ENCODE measurements around the gene CSNK1G2. TPM values are rescaled to one million over a fixed set of nuclear protein-coding genes. Genes with fewer than 3 reads are reported as not detected.

Gene CSNK1G2
- total and polyA plus RNA-seq, 2 of the 13 experiments (the other 11 are each of a cell fraction or from before 2014, with no cell fraction given) = 53.8 to 72.5 TPM

DNA sequence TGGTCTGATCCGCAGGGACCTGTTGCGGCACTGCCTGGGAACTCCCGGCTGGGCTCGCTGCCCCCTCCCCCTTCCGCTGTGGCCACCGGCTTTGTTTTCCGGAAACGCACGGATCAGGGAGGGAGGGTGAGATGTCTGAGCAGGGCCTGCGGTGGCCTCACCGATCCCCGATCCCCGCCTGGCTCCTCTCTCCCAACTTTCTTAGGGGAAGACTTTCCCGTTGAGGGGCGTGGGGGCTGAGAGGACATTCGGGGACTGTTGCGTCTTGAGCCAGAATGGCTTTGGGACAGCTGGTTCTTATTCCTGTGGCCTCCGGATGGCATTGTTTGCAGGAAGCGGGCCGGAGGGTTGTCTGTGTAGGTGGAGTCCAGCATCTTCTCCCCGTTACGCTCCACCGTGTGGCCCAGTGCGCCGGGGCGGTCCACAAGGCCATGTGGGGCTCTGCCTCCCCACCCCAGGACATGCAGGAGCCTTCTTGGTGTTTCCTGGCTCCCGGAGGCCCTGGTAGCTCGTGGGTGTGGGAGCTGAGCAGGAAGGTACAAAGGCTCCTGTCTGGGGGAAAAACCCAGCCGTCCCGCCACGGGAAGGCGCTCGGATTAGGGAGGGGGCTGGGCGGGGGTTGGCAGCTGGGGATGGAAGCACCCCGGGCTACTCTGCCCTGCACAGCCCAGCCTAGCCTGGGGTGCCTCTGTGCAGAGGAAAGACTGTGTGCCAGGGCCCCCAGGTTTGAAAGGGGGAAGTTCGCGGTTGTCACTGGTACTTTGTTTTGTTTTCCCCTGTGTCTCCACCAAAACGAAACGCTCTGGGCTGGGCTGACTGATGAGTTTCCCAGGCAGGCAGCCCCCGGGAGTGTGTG lies 1.3 kb downstream of the CSNK1G2 start (continued):
- TF ChIP-seq, protein P1, sequence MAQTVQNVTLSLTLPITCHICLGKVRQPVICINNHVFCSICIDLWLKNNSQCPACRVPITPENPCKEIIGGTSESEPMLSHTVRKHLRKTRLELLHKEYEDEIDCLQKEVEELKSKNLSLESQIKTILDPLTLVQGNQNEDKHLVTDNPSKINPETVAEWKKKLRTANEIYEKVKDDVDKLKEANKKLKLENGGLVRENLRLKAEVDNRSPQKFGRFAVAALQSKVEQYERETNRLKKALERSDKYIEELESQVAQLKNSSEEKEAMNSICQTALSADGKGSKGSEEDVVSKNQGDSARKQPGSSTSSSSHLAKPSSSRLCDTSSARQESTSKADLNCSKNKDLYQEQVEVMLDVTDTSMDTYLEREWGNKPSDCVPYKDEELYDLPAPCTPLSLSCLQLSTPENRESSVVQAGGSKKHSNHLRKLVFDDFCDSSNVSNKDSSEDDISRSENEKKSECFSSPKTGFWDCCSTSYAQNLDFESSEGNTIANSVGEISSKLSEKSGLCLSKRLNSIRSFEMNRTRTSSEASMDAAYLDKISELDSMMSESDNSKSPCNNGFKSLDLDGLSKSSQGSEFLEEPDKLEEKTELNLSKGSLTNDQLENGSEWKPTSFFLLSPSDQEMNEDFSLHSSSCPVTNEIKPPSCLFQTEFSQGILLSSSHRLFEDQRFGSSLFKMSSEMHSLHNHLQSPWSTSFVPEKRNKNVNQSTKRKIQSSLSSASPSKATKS (CRISPR knock-in tag; IDR thresholded peaks at IDR 0.05) = no peak
- no peak for TF ChIP-seq JUND (CRISPR knock-in tag; IDR thresholded peaks at IDR 0.05)
- no peak for TF ChIP-seq ZSCAN20 (CRISPR knock-in tag; IDR thresholded peaks at IDR 0.05; ENCODE audit: borderline replicate concordance)
- TF ChIP-seq RXRB (CRISPR knock-in tag; IDR thresholded peaks at IDR 0.05; ENCODE audit: borderline replicate concordance) = 0 out of 2 replicates have a peak, but pooled peaks have one; percentile 7
- TF ChIP-seq, protein P2, sequence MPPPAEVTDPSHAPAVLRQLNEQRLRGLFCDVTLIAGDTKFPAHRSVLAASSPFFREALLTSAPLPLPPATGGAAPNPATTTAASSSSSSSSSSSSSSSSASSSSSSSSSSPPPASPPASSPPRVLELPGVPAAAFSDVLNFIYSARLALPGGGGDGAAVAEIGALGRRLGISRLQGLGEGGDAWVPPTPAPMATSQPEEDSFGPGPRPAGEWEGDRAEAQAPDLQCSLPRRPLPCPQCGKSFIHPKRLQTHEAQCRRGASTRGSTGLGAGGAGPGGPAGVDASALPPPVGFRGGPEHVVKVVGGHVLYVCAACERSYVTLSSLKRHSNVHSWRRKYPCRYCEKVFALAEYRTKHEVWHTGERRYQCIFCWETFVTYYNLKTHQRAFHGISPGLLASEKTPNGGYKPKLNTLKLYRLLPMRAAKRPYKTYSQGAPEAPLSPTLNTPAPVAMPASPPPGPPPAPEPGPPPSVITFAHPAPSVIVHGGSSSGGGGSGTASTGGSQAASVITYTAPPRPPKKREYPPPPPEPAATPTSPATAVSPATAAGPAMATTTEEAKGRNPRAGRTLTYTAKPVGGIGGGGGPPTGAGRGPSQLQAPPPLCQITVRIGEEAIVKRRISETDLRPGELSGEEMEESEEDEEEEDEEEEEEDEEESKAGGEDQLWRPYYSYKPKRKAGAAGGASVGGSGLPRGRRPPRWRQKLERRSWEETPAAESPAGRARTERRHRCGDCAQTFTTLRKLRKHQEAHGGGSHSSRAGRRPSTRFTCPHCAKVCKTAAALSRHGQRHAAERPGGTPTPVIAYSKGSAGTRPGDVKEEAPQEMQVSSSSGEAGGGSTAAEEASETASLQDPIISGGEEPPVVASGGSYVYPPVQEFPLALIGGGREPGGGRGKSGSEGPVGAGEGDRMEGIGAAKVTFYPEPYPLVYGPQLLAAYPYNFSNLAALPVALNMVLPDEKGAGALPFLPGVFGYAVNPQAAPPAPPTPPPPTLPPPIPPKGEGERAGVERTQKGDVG (CRISPR knock-in tag; IDR thresholded peaks at IDR 0.05; ENCODE audit: borderline replicate concordance) = no peak
- no peak for TF ChIP-seq SNRNP70 (IDR thresholded peaks at IDR 0.05; ENCODE audit: low read depth, low read length)
- peak; percentile 66; the same call in 1 of the 2 replicates for TF ChIP-seq SRY (CRISPR knock-in tag; IDR thresholded peaks at IDR 0.05)
- TF ChIP-seq ZNF883 (CRISPR knock-in tag; IDR thresholded peaks at IDR 0.05; ENCODE audit: not compliant biosample characterization) = no peak
- TF ChIP-seq ZNF790 (CRISPR knock-in tag; IDR thresholded peaks at IDR 0.05; ENCODE audit: borderline replicate concordance) = no peak
- TF ChIP-seq PHB2 (IDR thresholded peaks at IDR 0.05; ENCODE audit: partially characterized antibody) = no peak
- no peak for TF ChIP-seq ZNF354B (CRISPR knock-in tag; IDR thresholded peaks at IDR 0.05)
- no peak; the same call in 1 of the 2 replicates for TF ChIP-seq KDM5B (CRISPR knock-in tag; IDR thresholded peaks at IDR 0.05; ENCODE audit: borderline replicate concordance)
- TF ChIP-seq ZNF619 (CRISPR knock-in tag; IDR thresholded peaks at IDR 0.05) = 0 out of 2 replicates have a peak, but pooled peaks have one; percentile 19
- TF ChIP-seq NR2F2 (IDR thresholded peaks at IDR 0.05; ENCODE audit: borderline replicate concordance, low read depth) = no peak
- TF ChIP-seq ATF7-NPFF (CRISPR knock-in tag; IDR thresholded peaks at IDR 0.05; ENCODE audit: low read depth) = no peak
- TF ChIP-seq CENPT (CRISPR knock-in tag; IDR thresholded peaks at IDR 0.05; ENCODE audit: low read depth) = no peak
- TF ChIP-seq STAG1 (CRISPR knock-in tag; IDR thresholded peaks at IDR 0.05) = no peak
- no peak for TF ChIP-seq ZNF558 (CRISPR knock-in tag; IDR thresholded peaks at IDR 0.05; ENCODE audit: borderline replicate concordance)
- no peak for TF ChIP-seq PTBP1 (IDR thresholded peaks at IDR 0.05; ENCODE audit: low read depth, low read length, poor library complexity, severe bottlenecking)
- no peak for TF ChIP-seq TCF12 (IDR thresholded peaks at IDR 0.05)
- no peak for TF ChIP-seq TCF12 (CRISPR knock-in tag; IDR thresholded peaks at IDR 0.05)
- TF ChIP-seq, protein P3, sequence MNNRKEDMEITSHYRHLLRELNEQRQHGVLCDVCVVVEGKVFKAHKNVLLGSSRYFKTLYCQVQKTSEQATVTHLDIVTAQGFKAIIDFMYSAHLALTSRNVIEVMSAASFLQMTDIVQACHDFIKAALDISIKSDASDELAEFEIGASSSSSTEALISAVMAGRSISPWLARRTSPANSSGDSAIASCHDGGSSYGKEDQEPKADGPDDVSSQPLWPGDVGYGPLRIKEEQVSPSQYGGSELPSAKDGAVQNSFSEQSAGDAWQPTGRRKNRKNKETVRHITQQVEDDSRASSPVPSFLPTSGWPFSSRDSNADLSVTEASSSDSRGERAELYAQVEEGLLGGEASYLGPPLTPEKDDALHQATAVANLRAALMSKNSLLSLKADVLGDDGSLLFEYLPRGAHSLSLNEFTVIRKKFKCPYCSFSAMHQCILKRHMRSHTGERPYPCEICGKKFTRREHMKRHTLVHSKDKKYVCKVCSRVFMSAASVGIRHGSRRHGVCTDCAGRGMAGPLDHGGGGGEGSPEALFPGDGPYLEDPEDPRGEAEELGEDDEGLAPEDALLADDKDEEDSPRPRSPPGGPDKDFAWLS (CRISPR knock-in tag; IDR thresholded peaks at IDR 0.05; ENCODE audit: borderline replicate concordance) = peak; percentile 88; the same call in 1 of the 2 replicates
